Measurements from ENCODE around the gene UXS1. TPM values are rescaled to one million over a fixed set of nuclear protein-coding genes. Genes with fewer than 3 reads are reported as not detected.

The UXS1 gene
- total and polyA plus RNA-seq, 2 experiments from 2014 or later, result 35.8 to 57.5 TPM

DNA sequence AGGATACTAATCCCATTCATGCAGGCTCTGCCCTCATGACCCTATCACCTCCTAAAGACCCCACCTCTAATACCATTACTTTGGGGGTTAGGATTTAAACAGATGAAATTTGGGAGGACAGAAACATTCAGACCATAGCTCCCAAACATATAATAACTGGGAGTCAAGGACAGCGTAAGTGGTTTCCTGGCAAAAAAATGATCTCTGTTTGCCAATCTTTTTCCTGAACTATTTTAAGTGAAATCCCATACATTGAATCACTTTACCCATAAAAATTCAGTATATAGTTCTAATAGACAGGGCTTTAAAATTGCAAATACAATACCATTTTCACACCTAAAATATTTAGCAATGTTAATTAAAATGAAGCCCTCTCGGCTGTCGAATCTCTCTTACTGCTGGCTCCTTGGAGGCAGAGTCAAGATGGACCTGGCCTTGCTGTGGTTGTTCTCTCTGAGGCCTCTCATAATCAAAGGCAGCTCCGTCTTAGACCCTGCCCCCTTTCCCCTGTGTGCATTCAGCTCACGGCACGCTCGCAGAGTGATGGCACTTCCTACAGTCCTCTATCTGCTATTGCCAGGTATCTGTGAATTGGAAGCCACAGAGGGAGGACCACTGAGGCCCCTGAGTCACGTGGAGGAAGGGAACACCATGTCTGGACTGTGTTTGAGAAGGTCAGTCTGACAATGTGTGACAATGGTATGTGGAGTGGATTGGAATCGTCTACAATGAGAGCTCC lies 132.3 kb downstream of the UXS1 start:
- Histone ChIP-seq H3K4me1 (ENCODE audit: insufficient read depth) (no peaks in the 10 kb centered on the region), H3K27ac (no peak overlapping the region), H3K9me3 (ENCODE audit: low read depth) (no peaks in the 10 kb centered on the region), H3K9ac (no peak overlapping the region), H3K36me3 (ENCODE audit: low read depth) (no peaks in the 10 kb centered on the region), H4K20me1 (ENCODE audit: insufficient read depth) (no peaks in the 10 kb centered on the region), H3K27me3 (replicated peaks; ENCODE audit: insufficient read depth) (peaks cover 48% of the 10 kb centered on the region), H2AFZ (no peak overlapping the region), H3K79me2 (ENCODE audit: insufficient read depth) (no peaks in the 10 kb centered on the region), H3K9me2 (ENCODE audit: insufficient read depth) (no peaks in the 10 kb centered on the region), H3K4me2 (ENCODE audit: unreplicated experiment) (no peak overlapping the region), H3K4me3 (no peak overlapping the region), H3F3A (ENCODE audit: insufficient read depth) (no peaks in the 10 kb centered on the region)
- no peak for TF ChIP-seq EZH2phosphoT487 (IDR thresholded peaks at IDR 0.05; ENCODE audit: insufficient read depth, low read depth)
- no peak for TF ChIP-seq EZH2 (IDR thresholded peaks at IDR 0.05; ENCODE audit: insufficient read depth, poor library complexity, severe bottlenecking)
- WGBS, 2 experiments (ENCODE audit: low coverage in 1 of 2, low lambda C conversion rate in 2 of 2, missing lambda C conversion rate in 2 of 2), result 67 to 69% methylated on average over 9 of the region's 9 CpGs
- DNase-seq, result no peak
- in situ Hi-C loops (cut with MboI), result no loop called here

DNA sequence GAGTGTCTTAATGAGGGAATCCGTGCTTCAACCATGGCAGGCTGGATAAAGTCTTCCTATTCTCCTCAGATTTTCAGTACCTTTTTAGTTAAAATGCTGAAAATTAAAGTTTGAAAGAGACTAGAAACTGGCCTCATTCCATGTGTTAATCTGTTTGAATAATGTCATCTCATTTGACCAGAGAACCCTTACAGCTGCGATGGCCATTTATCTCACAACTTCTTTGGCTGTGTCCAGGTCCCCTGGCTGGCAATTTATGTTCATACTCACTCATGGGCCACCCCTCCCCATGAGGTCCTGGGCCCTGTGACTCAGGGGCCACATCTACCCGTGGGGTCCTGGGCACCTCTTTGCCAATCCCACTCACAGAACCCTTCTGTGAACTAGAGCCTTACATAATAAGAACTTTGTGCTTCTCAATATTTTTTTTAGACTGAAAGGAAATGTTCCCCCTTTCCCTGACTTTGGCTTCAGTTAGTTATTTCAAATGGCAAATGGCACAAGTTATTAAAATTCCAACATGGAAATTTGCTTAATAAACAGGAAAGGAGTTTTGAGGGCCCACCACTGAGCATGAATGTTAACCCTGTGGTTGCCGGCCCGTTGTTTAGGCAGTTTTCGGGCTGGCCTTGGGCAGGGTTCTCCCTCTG lies 134.6 kb downstream of the UXS1 start:
- no peak overlapping the region for H3K4me2 ChIP-seq (ENCODE audit: unreplicated experiment)
- no peak overlapping the region for H3K9ac ChIP-seq
- in situ Hi-C loops (cut with MboI), result no loop called here
- no peak overlapping the region for H3K4me3 ChIP-seq
- no peaks in the 10 kb centered on the region for H3K79me2 ChIP-seq (ENCODE audit: insufficient read depth)
- H3K27ac ChIP-seq, result no peak overlapping the region
- H3K9me2 ChIP-seq (ENCODE audit: insufficient read depth), result no peaks in the 10 kb centered on the region
- no peaks in the 10 kb centered on the region for H3K9me3 ChIP-seq (ENCODE audit: low read depth)
- no peak for DNase-seq
- H3K4me1 ChIP-seq (ENCODE audit: insufficient read depth), result no peaks in the 10 kb centered on the region
- peaks cover 61% of the 10 kb centered on the region for H3K27me3 ChIP-seq (replicated peaks; ENCODE audit: insufficient read depth)
- no peaks in the 10 kb centered on the region for H3F3A ChIP-seq (ENCODE audit: insufficient read depth)
- TF ChIP-seq EZH2phosphoT487 (IDR thresholded peaks at IDR 0.05; ENCODE audit: insufficient read depth, low read depth) (no peak), EZH2 (IDR thresholded peaks at IDR 0.05; ENCODE audit: insufficient read depth, poor library complexity, severe bottlenecking) (no peak)
- 54 to 61% methylated on average over 6 of the region's 6 CpGs for WGBS, 2 experiments (ENCODE audit: low coverage in 1 of 2, low lambda C conversion rate in 2 of 2, missing lambda C conversion rate in 2 of 2)
- H2AFZ ChIP-seq, result no peak overlapping the region
- H3K36me3 ChIP-seq (ENCODE audit: low read depth), result no peaks in the 10 kb centered on the region
- no peaks in the 10 kb centered on the region for H4K20me1 ChIP-seq (ENCODE audit: insufficient read depth)

DNA sequence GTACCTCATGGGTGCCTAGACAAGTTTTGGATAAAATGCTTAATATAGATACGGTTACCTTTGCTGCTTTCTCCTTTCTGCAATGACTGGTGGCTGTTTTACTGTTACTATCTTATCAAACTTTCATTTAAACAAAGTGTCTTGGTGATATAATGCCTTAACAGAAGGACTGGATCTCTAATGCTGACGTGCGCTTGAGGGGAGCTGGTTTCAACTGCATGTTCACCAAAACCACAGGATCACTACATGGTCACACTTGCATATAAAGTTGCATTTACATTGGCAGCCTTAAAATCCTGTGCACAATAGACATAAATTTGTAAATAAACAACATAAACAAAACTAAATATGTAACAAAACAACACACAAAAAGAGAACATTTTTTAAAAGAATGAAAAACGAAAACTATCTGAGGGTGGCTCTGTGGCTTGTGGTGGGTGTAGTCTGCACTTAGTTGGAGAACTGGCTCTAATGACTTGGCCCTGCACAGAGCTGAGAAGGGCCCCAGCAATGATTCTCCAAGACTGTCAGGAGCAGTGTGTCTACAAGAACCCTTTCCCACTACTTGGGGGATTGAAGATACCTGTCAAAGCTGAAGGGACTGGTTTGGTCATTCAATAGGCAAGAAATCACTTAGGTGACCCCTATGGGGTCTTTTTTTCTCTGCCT lies 135.5 kb downstream of the UXS1 start:
- in situ Hi-C loops (cut with MboI), result no loop called here
- H3K79me2 ChIP-seq (ENCODE audit: insufficient read depth), result no peaks in the 10 kb centered on the region
- H3K4me1 ChIP-seq (ENCODE audit: insufficient read depth), result peaks cover 1% of the 10 kb centered on the region; the same call in 1 of the 2 replicates
- no peak overlapping the region for H3K9ac ChIP-seq
- no peaks in the 10 kb centered on the region for H3K9me2 ChIP-seq (ENCODE audit: insufficient read depth)
- no peak for TF ChIP-seq EZH2phosphoT487 (IDR thresholded peaks at IDR 0.05; ENCODE audit: insufficient read depth, low read depth)
- no peak overlapping the region for H3K4me2 ChIP-seq (ENCODE audit: unreplicated experiment)
- H3K9me3 ChIP-seq (ENCODE audit: low read depth), result no peaks in the 10 kb centered on the region
- no peaks in the 10 kb centered on the region for H4K20me1 ChIP-seq (ENCODE audit: insufficient read depth)
- H2AFZ ChIP-seq, result no peak overlapping the region
- H3K27me3 ChIP-seq (replicated peaks; ENCODE audit: insufficient read depth), result peaks cover 55% of the 10 kb centered on the region
- 48 to 57% methylated on average over 4 of the region's 4 CpGs for WGBS, 2 experiments (ENCODE audit: low coverage in 1 of 2, low lambda C conversion rate in 2 of 2, missing lambda C conversion rate in 2 of 2)
- DNase-seq, result no peak
- no peaks in the 10 kb centered on the region for H3K36me3 ChIP-seq (ENCODE audit: low read depth)
- no peak overlapping the region for H3K27ac ChIP-seq
- no peak overlapping the region for H3K4me3 ChIP-seq
- peaks cover 2% of the 10 kb centered on the region; the same call in 1 of the 2 replicates for H3F3A ChIP-seq (ENCODE audit: insufficient read depth)

DNA sequence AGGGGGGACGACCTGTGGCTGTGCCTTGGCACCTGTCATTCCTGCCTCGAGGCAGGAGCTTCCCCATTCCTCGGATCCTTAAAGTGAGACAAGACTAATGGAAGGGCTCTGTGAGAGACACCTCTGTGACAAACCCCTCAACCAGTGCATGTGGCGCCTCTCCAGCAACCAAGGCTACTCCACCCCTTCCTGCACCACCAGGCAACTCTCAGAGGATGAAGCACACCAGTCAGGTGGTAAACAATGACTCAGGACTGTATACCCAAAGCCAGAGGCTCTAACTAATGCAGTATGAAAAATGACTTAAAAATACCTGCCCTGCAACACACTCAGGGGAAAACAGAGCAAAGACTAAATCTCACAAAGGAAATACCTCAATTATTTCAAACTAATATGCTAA lies 136.9 kb downstream of the UXS1 start:
- Histone ChIP-seq H2AFZ (no peak overlapping the region), H4K20me1 (ENCODE audit: insufficient read depth) (no peaks in the 10 kb centered on the region), H3K36me3 (ENCODE audit: low read depth) (no peaks in the 10 kb centered on the region), H3K9me3 (ENCODE audit: low read depth) (no peaks in the 10 kb centered on the region), H3K27me3 (replicated peaks; ENCODE audit: insufficient read depth) (peaks cover 50% of the 10 kb centered on the region), H3K4me2 (ENCODE audit: unreplicated experiment) (no peak overlapping the region), H3K79me2 (ENCODE audit: insufficient read depth) (no peaks in the 10 kb centered on the region), H3K4me3 (no peak overlapping the region), H3K9me2 (ENCODE audit: insufficient read depth) (no peaks in the 10 kb centered on the region), H3K9ac (no peak overlapping the region), H3F3A (ENCODE audit: insufficient read depth) (peaks cover 11% of the 10 kb centered on the region), H3K27ac (no peak overlapping the region), H3K4me1 (ENCODE audit: insufficient read depth) (peaks cover 15% of the 10 kb centered on the region)
- TF ChIP-seq EZH2 (IDR thresholded peaks at IDR 0.05; ENCODE audit: insufficient read depth, poor library complexity, severe bottlenecking) (no peak), EZH2phosphoT487 (IDR thresholded peaks at IDR 0.05; ENCODE audit: insufficient read depth, low read depth) (no peak)
- 28 to 30% methylated on average over 4 of the region's 4 CpGs for WGBS, 2 experiments (ENCODE audit: low coverage in 1 of 2, low lambda C conversion rate in 2 of 2, missing lambda C conversion rate in 2 of 2)
- DNase-seq, result peak; percentile 12
- in situ Hi-C loops (cut with MboI), result no loop called here

All from GM23248 (cell line).